Measurements from ENCODE around the gene MALAT1. TPM values are rescaled to one million over a fixed set of nuclear protein-coding genes. Genes with fewer than 3 reads are reported as not detected.

MALAT1 gene
- total and polyA plus RNA-seq, 10 of the 15 experiments (the other 5 are each of a cell fraction or from before 2014, with no cell fraction given) = 448 to 8,160 (median 2,019) TPM

DNA sequence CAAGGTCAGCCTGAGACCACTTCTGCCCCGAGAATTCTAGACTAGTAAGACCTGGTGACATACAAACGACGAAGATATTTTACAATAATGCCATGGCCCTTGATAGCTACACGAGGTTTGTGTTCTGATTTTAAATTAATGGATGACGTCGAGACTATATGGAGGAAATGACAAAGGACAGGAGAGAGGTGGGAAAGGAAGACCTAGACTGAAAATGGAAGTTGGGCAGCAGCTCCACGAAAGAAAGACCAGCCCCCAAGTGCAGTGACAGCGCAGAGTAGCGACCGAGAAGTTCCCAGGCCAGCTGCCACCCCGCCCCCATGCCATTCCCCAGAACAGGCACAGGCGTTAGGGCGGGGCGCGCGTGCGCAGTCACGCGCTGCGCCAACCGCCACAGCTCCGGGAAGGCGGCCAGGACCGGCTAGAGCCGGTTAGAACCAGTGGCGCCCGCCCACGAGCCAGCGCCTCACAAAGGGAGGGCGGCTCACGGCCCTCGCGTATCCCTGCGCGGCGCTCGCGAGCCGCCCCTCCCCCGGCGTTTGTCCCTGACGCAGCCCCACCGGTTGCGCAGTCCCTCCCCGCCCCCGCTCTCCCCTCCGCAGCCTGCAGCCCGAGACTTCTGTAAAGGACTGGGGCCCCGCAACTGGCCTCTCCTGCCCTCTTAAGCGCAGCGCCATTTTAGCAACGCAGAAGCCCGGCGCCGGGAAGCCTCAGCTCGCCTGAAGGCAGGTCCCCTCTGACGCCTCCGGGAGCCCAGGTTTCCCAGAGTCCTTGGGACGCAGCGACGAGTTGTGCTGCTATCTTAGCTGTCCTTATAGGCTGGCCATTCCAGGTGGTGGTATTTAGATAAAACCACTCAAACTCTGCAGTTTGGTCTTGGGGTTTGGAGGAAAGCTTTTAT is 1.5 kb upstream of the MALAT1 start (continued):
- peak; percentile 79; the same call in 1 of the 2 replicates for TF ChIP-seq GATAD2B (conservative IDR thresholded peaks at IDR 0.05; ENCODE audit: low read depth)
- TF ChIP-seq WRNIP1 (IDR thresholded peaks at IDR 0.05; ENCODE audit: borderline replicate concordance, low read depth, low read length) = no peak
- peak; percentile 17; the same call in 1 of the 2 replicates for TF ChIP-seq RB1 (IDR thresholded peaks at IDR 0.05; ENCODE audit: borderline replicate concordance)
- no peak for TF ChIP-seq E2F4 (IDR thresholded peaks at IDR 0.05; ENCODE audit: low read depth, low read length)
- no peak for TF ChIP-seq E4F1 (IDR thresholded peaks at IDR 0.05; ENCODE audit: borderline replicate concordance, partially characterized antibody)
- no peak for TF ChIP-seq ZNF622 (IDR thresholded peaks at IDR 0.05)
- TF ChIP-seq STAT3 (IDR thresholded peaks at IDR 0.05; ENCODE audit: low read depth, low read length) = peak; percentile 87; the same call in 1 of the 2 replicates
- TF ChIP-seq CTCF (IDR thresholded peaks at IDR 0.05 in 2 of 3, conservative IDR thresholded peaks at IDR 0.05 in 1 of 3; ENCODE audit: control insufficient read depth in 2 of 3, extremely low read depth in 1 of 3, insufficient read depth in 1 of 3, low read depth in 3 of 3, low read length in 3 of 3) = no peak
- no peak for TF ChIP-seq RUNX3 (IDR thresholded peaks at IDR 0.05; ENCODE audit: low read length)
- TF ChIP-seq RFX5 (IDR thresholded peaks at IDR 0.05; ENCODE audit: low read depth, low read length) = peak; percentile 54; the same call in 1 of the 2 replicates
- TF ChIP-seq NRF1 (conservative IDR thresholded peaks at IDR 0.05; ENCODE audit: low read depth, low read length) = peak; percentile 52
- TF ChIP-seq ESRRA (IDR thresholded peaks at IDR 0.05; ENCODE audit: low read length) = peak; percentile 77; the same call in 1 of the 2 replicates
- TF ChIP-seq ZNF217 (IDR thresholded peaks at IDR 0.05) = no peak
- TF ChIP-seq TAF1 (IDR thresholded peaks at IDR 0.05; ENCODE audit: borderline replicate concordance, low read depth, low read length) = peak; percentile 95
- TF ChIP-seq ZNF24 (IDR thresholded peaks at IDR 0.05) = no peak
- peak; percentile 42 for TF ChIP-seq PBX3 (IDR thresholded peaks at IDR 0.05; ENCODE audit: insufficient replicate concordance, low read depth, low read length)
- TF ChIP-seq, protein P1, sequence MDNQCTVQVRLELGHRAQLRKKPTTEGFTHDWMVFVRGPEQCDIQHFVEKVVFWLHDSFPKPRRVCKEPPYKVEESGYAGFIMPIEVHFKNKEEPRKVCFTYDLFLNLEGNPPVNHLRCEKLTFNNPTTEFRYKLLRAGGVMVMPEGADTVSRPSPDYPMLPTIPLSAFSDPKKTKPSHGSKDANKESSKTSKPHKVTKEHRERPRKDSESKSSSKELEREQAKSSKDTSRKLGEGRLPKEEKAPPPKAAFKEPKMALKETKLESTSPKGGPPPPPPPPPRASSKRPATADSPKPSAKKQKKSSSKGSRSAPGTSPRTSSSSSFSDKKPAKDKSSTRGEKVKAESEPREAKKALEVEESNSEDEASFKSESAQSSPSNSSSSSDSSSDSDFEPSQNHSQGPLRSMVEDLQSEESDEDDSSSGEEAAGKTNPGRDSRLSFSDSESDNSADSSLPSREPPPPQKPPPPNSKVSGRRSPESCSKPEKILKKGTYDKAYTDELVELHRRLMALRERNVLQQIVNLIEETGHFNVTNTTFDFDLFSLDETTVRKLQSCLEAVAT (IDR thresholded peaks at IDR 0.05) = peak; percentile 58
- TF ChIP-seq NR2C2 (IDR thresholded peaks at IDR 0.05; ENCODE audit: borderline replicate concordance, control insufficient read depth, insufficient read length, low read depth) = no peak
- peak; percentile 88 for TF ChIP-seq TBL1XR1 (IDR thresholded peaks at IDR 0.05; ENCODE audit: low read depth, low read length)
- no peak for TF ChIP-seq SUZ12 (IDR thresholded peaks at IDR 0.05; ENCODE audit: unreplicated experiment)
- peak; percentile 99 for TF ChIP-seq IKZF2 (IDR thresholded peaks at IDR 0.05)

Data from GM12878 (cell line).